Adrenal gland (tissue), 12 donors: ENCODE measurements around the gene GLYR1. TPM values are rescaled to one million over a fixed set of nuclear protein-coding genes. Genes with fewer than 3 reads are reported as not detected.

Experiments used
- DNase-seq, 7 donors: peaks; one replicate each; pipeline ENCODE4 v3.0.0-alpha.2; 2019 to 2020
- H3K27ac ChIP-seq, 5 donors: fragments of 200-600 bp; sonication (generic) in 4 of 5; 1 replicate in 3 of 5; 2 replicates in 2 of 5; pipeline versions ENCODE4 v1.5.1 to v1.8.0; 2016 to 2020; ENCODE audit warnings: mild to moderate bottlenecking in 1 of 5
- H3K27me3 ChIP-seq: fragments of 200-600 bp; 2 replicates; pipeline ENCODE4 v1.8.0; 2021
- H3K36me3 ChIP-seq, 2 donors: fragments of 200-600 bp; replicated peaks in 1 of 2; 1 replicate in 1 of 2; 2 replicates in 1 of 2; pipeline versions ENCODE4 v1.5.1 to v1.8.0; 2018 to 2022
- H3K4me1 ChIP-seq, 2 donors: fragments of 200-600 bp; replicated peaks in 1 of 2; 1 replicate in 1 of 2; 2 replicates in 1 of 2; pipeline versions ENCODE4 v1.5.1 to v1.8.0; 2018 to 2021
- H3K4me3 ChIP-seq, 4 donors: fragments of 200-600 bp; sonication (generic) in 3 of 4; one replicate each; pipeline ENCODE4 v1.5.1; 2016 to 2018
- H3K9me3 ChIP-seq, 3 donors: fragments of 200-600 bp; sonication (generic) in 1 of 3; replicated peaks in 1 of 3; 1 replicate in 2 of 3; 2 replicates in 1 of 3; pipeline versions ENCODE4 v1.5.1 to v1.8.0; 2016 to 2021
- POLR2A ChIP-seq, 2 donors: fragments of 450-650 bp; IDR thresholded peaks; one replicate each; pipeline ENCODE4 v1.6.1; 2017; ENCODE audit warnings: antibody characterized with exemption in 2 of 2, mild to moderate bottlenecking in 2 of 2, moderate library complexity in 1 of 2
- WGBS, 4 donors: extraction: QIAGEN DNeasy Blood & Tissue Kit in 2 of 4; methylation state at CpG; one replicate each; pipeline versions ENCODE4 v1.1.5 to v1.1.7; 2013 to 2017; 5-methylcytosine and 5-hydroxymethylcytosine counted together
- intact Hi-C, 2 donors: fragments of 100-400 bp; cut with DNase I; formaldehyde crosslinking; loops; one replicate each; pipeline versions ENCODE4 v1.14.1 to v1.15.0; 2022 to 2023
- polyA plus RNA-seq, 3 donors: library from polyadenylated mRNA; stranded (reverse); fragments of 200-250 nt in 2 of 3; fragments of 350-450 nt in 1 of 3; fragmentation: Illumina TruSeq in 1 of 3; extraction: RNeasy Lipid Tissue Mini Kit (QIAGEN cat#74804) in 1 of 3; gene quantifications; one replicate each; pipeline ENCODE4 v1.2.3, GENCODE V29; 2013 to 2014
- total RNA-seq, 9 donors: library from RNA; depleted of rRNA in 4 of 9; stranded (reverse); fragments of >200 nt in 4 of 9; fragments of 120-200 nt in 1 of 9; fragmentation: NEBNext Ultra II Directional in 1 of 9; extraction: Animal tissue kit (Norgen Biotek cat#: 25700) in 1 of 9; gene quantifications; one replicate each; pipeline versions ENCODE4 v1.1.0 to v1.2.4, GENCODE V29; 2013 to 2023
- TF ChIP-seq, protein P1 (sequence below), 6 experiments: fragments of 450-650 bp in 4 of 6; fragments of 200-600 bp in 2 of 6; sonication (generic) in 1 of 6; IDR thresholded peaks; 1 replicate in 5 of 6; 2 replicates in 1 of 6; pipeline versions ENCODE4 v1.5.1 to v1.8.0; 2016 to 2021; ENCODE audit warnings: antibody characterized with exemption in 6 of 6, mild to moderate bottlenecking in 2 of 6, moderate library complexity in 1 of 6
- donor health status: healthy with polysubstance abuse.
- donor health status: Bipolar disorder and iron deficiency.
- donor health status: DM: yes; HTN: yes; CAD: no.
- donor health status: DM: no; HTN: no; CAD: no.
- donor health status: DM: no; HTN: no; CAD: no.
- donor health status: DM: yes; HTN: yes; CAD: no.

Gene GLYR1
- total and polyA plus RNA-seq, 12 donors, result 39.3 to 118 (median 69.1) TPM

DNA sequence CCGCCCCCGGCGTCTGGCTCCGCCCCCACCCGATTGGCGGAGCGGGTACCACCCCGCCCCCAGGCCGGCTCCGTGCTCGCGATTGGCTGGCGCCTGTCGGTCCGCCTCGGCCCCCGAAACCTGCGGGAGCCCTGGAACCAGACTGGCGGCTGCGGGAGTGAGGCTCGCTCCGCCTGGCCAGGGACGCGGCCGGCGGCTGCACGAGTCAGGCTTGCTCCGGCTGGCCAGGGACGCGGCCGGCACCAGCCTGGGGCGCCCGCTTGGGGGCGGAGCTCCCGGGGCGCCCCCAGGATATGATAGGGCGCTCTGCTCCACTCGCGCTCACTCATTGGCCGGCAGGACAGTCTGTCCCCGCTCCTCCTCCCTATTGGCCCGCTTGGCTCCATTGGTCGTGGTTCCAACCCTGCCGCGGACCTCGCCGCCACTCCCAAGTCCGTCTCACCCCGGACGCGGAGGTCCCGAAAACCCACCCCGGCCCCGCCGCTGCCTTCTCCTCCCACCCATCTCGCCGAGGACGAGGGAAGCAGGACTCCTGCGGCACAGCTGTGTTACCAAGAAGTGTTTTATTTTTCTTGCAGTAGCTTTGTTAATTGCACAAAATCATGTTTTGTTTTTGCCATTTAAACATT, 44.3 kb downstream of the GLYR1 start:
- DNase-seq, result peak; percentile 93 to 96 (median 94)
- WGBS, 4 donors, result 0 to 1% (median 0%) methylated on average over 18 to 59 of the region's 59 CpGs

DNA sequence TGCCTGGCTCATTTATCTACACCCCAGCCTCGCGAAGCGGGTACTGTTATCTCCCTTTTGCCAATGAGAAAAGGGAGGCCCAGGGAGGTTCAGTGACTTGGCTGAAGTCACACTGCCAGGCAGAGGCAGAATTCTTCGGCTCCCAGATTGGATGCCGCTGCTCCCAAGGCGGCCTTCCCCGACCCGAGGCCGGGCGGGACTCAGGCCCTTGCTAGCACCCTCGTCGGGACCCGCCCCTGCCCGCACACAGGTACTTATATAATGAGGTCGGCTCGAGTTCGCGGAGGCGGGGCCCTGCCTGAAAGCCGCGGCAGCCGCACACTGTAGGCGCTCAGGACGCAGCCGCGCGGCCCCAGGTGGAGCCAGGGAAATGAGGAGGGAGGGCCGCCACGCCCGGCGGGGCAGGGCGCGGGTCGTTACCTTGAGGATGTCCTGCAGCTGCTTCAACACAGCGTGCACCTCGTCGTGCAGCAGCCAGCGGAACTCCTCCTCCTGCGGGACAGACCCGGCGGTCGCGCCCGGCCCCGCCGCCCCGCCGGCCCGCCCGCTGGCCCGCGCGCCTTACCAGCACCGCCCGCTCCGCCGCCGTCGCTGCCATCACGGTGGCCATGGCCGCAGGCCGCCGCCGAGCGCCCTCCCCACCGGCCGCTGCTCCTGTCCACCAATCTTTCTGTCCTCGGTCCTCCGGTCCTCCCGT, 45.0 kb downstream of the GLYR1 start, which contains the start of gene ROGDI:
TSS of gene ROGDI (minus strand) at position 672 of the 697 bp plus-strand sequence. CDS start at position 610, 62 bp downstream.
- TF ChIP-seq POLR2A (IDR thresholded peaks at IDR 0.05), result peak; percentile 14 to 76
- TF ChIP-seq, protein P1, sequence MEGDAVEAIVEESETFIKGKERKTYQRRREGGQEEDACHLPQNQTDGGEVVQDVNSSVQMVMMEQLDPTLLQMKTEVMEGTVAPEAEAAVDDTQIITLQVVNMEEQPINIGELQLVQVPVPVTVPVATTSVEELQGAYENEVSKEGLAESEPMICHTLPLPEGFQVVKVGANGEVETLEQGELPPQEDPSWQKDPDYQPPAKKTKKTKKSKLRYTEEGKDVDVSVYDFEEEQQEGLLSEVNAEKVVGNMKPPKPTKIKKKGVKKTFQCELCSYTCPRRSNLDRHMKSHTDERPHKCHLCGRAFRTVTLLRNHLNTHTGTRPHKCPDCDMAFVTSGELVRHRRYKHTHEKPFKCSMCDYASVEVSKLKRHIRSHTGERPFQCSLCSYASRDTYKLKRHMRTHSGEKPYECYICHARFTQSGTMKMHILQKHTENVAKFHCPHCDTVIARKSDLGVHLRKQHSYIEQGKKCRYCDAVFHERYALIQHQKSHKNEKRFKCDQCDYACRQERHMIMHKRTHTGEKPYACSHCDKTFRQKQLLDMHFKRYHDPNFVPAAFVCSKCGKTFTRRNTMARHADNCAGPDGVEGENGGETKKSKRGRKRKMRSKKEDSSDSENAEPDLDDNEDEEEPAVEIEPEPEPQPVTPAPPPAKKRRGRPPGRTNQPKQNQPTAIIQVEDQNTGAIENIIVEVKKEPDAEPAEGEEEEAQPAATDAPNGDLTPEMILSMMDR (IDR thresholded peaks at IDR 0.05), result no peak
- peak; percentile 83 to 96 (median 91) for DNase-seq
- Histone ChIP-seq H3K4me3 (peak within 1 kb of the TSS; percentile 43 to 92 (median 76)), H3K27ac (peak within 1 kb of the TSS; percentile 69 to 98 (median 80)), H3K9me3 (no peaks in the 10 kb centered on the region), H3K36me3 (peaks cover 0 to 40% of the 10 kb centered on the region in 2 donors), H3K4me1 (peaks cover 28 to 45% of the 10 kb centered on the region in 2 donors), H3K27me3 (no peaks in the 10 kb centered on the region)
- intact Hi-C loops, result no loop called here
- WGBS, 4 donors, result 0% methylated on average over 3 to 70 of the region's 70 CpGs; no CpG with 5 or more reads in 1 of the 4 donors

More for the DNA sequence above, 44.3 kb downstream of the GLYR1 start:
- Histone ChIP-seq H3K4me3 (peak overlapping the region; percentile 43 to 92 (median 76)), H3K4me1 (peaks cover 28 to 45% of the 10 kb centered on the region in 2 donors), H3K27me3 (no peaks in the 10 kb centered on the region), H3K36me3 (peaks cover 0 to 40% of the 10 kb centered on the region in 2 donors), H3K9me3 (no peaks in the 10 kb centered on the region), H3K27ac (peak overlapping the region; percentile 69 to 98 (median 80))
- intact Hi-C loops, result no loop called here
- TF ChIP-seq, protein P1 (IDR thresholded peaks at IDR 0.05), result peak in 3 of 6 experiments; percentile 32 to 57 (median 42)
- no peak for TF ChIP-seq POLR2A (IDR thresholded peaks at IDR 0.05)

DNA sequence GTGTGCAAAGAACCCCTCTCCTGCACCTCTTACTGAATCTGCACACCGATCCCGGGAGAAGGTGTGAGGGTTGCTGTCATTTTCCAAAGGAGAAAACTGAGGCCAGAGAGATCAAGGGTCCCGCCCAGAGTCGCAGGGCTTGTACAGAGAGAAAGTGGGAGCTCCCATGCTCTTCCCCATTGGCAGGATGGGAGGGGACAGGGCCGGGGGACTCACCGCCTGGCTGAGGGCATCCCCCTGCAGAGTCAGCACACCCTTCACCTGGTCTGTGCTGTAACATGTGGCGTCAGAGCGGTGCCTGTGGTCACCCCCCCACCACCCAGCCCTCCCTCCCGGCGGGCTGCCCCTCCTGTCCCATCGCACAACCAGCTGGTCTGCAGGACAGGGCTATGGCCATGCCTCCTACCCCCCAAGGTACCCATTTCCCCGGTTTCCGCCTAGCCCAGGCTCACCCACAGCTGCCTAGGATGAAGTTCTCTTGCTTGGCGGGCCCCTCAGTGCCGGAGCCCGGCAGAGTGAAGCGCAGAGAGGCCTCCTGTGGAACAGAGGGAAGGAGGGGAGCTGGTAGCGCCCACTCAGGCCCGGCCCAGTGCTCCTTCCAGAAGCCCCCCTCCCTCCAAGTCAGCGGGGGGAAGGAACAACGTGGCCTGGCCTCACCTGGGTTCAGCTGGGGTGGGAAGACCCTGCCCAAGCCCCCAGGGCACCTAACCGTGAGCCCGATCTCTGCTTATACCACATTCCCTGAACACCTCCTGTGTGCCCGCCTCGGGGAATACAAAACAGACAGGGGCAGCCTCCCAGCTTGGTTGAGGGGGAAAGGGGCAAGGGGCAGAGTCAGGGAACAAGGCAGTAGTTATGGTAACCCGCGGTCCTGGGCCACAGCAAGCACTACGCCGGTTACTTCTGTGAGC, 45.8 kb downstream of the GLYR1 start:
- no peak for TF ChIP-seq POLR2A (IDR thresholded peaks at IDR 0.05)
- TF ChIP-seq, protein P1 (IDR thresholded peaks at IDR 0.05), result no peak
- Histone ChIP-seq H3K36me3 (peaks cover 0 to 39% of the 10 kb centered on the region in 2 donors), H3K9me3 (no peaks in the 10 kb centered on the region), H3K27me3 (no peaks in the 10 kb centered on the region), H3K27ac (peak overlapping the region; percentile 37 to 98 (median 80)), H3K4me3 (peak overlapping the region in 2 of 4 donors; percentile 66 to 86), H3K4me1 (peaks cover 28 to 45% of the 10 kb centered on the region in 2 donors)
- WGBS, 4 donors, result 38 to 43% (median 41%) methylated on average over 15 to 29 of the region's 29 CpGs
- DNase-seq, result peak in 2 of 7 donors; percentile 30 to 60
- intact Hi-C loops, result no loop called here
